ENCODE measurements around the gene SHISAL1.
A peak's percentile ranks its signal among the peaks of the same experiment; 100 is the strongest.

The SHISAL1 gene

GRCh38 chr22:44309647-44310046 is 3.1 kb downstream of the SHISAL1 start:
- no peak for DNase-seq (ENCODE audit: low read depth in 1 of 2, low spot score in 1 of 2)
- H3K27ac ChIP-seq (replicated peaks): no peak overlapping the region
- peaks cover 7% of the 10 kb centered on the region for H3K27me3 ChIP-seq (ENCODE audit: insufficient read depth, poor library complexity, severe bottlenecking)
- no peak overlapping the region for H3K4me3 ChIP-seq (replicated peaks; ENCODE audit: insufficient read depth, low read length)
- TF ChIP-seq POLR2AphosphoS5 (IDR thresholded peaks at IDR 0.05; ENCODE audit: low read depth) (no peak), REST (IDR thresholded peaks at IDR 0.05; ENCODE audit: insufficient replicate concordance, low read depth) (no peak), SPI1 (IDR thresholded peaks at IDR 0.05; ENCODE audit: borderline replicate concordance, low read depth) (no peak), CTCF (IDR thresholded peaks at IDR 0.05; ENCODE audit: insufficient read depth, low read length) (no peak), GABPA (IDR thresholded peaks at IDR 0.05; ENCODE audit: low read depth) (no peak)

GRCh38 chr22:44309137-44309536 is 3.6 kb downstream of the SHISAL1 start:
- peak in 1 of 2 experiments; percentile 27 for DNase-seq (ENCODE audit: low read depth in 1 of 2, low spot score in 1 of 2)
- Histone ChIP-seq H3K4me3 (replicated peaks; ENCODE audit: insufficient read depth, low read length) (no peak overlapping the region), H3K27me3 (ENCODE audit: insufficient read depth, poor library complexity, severe bottlenecking) (peaks cover 4% of the 10 kb centered on the region), H3K27ac (replicated peaks) (no peak overlapping the region)
- TF ChIP-seq REST (IDR thresholded peaks at IDR 0.05; ENCODE audit: insufficient replicate concordance, low read depth): no peak
- TF ChIP-seq GABPA (IDR thresholded peaks at IDR 0.05; ENCODE audit: low read depth): no peak
- TF ChIP-seq CTCF (IDR thresholded peaks at IDR 0.05; ENCODE audit: insufficient read depth, low read length): no peak
- TF ChIP-seq POLR2AphosphoS5 (IDR thresholded peaks at IDR 0.05; ENCODE audit: low read depth): no peak
- TF ChIP-seq SPI1 (IDR thresholded peaks at IDR 0.05; ENCODE audit: borderline replicate concordance, low read depth): no peak

GRCh38 chr22:44307509-44308169 is 5.1 kb downstream of the SHISAL1 start:
- TF ChIP-seq CTCF (IDR thresholded peaks at IDR 0.05; ENCODE audit: insufficient read depth, low read length) (no peak), GABPA (IDR thresholded peaks at IDR 0.05; ENCODE audit: low read depth) (no peak), POLR2AphosphoS5 (IDR thresholded peaks at IDR 0.05; ENCODE audit: low read depth) (no peak), SPI1 (IDR thresholded peaks at IDR 0.05; ENCODE audit: borderline replicate concordance, low read depth) (no peak), REST (IDR thresholded peaks at IDR 0.05; ENCODE audit: insufficient replicate concordance, low read depth) (no peak)
- Histone ChIP-seq H3K27me3 (ENCODE audit: insufficient read depth, poor library complexity, severe bottlenecking) (peaks cover 2% of the 10 kb centered on the region), H3K27ac (replicated peaks) (no peak overlapping the region), H3K4me3 (replicated peaks; ENCODE audit: insufficient read depth, low read length) (no peak overlapping the region)
- no peak for DNase-seq (ENCODE audit: low read depth in 1 of 2, low spot score in 1 of 2)

All from HL-60 (cell line).